ENCODE measurements around the gene COX18.

- TF ChIP-seq CTCF (IDR thresholded peaks at IDR 0.05) (peak; percentile 77 to 89 (median 81)), POLR2A (IDR thresholded peaks at IDR 0.05) (no peak)
Measured at GRCh38 chr4:73019462-73020047, 50.0 kb downstream of the COX18 start.
